ENCODE results near the gene RGS3.

The RGS3 gene

DNA sequence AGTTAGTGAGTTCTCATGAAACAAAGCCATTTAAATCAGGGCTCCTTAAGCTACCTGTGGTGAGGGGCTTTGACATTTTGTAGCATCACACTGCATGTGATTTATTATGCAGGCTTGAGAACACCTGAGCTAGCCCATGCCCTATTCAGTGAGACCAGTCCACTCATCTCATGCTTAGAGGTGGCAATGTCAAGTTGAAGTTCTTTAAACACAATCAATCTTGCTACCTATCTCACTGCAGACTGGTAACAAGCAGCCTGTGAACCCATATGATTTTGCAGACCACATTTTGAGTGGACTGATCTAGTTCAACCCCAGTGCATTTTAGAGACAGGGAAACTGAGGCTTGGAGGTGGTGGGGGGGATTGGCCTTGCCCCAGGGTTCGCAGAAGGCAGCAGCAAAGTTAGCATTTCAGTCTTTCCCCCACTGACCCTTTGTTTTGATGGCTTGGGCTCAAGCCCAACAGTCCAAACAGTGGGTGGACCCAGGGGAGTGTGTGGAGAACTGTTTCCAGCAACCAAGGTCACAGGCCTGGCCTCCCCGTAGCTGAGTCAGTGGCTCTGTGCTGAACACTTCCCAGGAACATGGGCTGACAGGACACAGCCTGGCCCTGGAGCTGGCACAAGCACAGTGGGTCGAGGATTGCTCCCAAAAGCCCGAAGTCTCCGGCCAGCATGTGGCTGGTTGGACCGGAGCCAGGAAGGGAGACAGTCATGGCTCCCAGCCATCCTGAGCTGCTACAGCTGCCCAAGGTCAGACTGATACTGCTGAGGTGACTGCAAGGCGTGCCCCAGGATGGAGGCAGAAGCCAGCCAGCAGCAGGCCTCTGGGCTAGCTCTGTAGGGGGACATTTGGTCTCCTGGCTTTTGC is 95.3 kb downstream of the RGS3 start:
- DNase-seq = no peak

DNA sequence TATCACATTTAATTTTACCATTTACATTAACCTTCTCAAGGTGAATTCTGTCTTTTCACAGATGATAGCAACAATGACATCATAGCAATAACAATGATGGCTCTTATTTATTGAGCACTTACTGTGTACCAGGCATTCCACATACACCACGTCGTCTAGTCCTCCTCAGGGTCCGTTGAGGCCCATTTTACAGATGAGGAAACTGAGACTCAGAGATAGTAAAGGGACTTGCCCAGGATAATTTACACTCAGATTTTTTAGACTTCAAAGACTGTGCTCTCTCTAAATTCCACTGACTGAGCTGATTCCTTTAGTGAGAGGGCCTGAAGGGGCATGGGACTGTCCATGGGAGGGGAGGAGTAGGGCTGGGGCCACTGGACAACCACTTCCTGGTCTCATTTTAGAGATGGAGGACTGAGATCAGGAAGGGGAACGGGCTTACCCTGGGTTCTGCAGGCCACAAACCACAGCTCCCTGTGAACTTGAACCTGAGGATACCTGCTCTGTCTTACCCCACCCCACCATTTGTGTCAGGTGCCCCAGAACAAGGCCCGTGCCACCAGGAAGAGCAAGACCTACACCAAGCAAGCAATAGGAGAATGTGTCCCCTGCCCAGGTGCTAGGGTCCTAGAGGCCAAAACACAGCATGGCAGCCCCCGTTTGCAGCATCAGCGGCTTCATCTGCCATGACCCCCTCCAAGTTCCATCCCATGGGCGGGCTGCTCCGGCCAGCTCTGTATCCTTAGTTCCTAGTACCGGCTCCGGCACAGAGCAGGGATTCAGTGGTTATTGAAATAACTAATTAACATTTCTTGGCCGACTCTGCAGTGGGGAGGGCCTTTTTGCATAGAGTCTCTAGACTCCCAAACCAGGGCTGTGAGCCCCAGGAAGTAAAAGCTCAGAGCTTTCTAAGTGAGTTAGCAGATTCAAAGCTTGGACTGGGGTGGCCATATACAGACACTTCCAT is 96.6 kb downstream of the RGS3 start:
- DNase-seq = no peak

DNA sequence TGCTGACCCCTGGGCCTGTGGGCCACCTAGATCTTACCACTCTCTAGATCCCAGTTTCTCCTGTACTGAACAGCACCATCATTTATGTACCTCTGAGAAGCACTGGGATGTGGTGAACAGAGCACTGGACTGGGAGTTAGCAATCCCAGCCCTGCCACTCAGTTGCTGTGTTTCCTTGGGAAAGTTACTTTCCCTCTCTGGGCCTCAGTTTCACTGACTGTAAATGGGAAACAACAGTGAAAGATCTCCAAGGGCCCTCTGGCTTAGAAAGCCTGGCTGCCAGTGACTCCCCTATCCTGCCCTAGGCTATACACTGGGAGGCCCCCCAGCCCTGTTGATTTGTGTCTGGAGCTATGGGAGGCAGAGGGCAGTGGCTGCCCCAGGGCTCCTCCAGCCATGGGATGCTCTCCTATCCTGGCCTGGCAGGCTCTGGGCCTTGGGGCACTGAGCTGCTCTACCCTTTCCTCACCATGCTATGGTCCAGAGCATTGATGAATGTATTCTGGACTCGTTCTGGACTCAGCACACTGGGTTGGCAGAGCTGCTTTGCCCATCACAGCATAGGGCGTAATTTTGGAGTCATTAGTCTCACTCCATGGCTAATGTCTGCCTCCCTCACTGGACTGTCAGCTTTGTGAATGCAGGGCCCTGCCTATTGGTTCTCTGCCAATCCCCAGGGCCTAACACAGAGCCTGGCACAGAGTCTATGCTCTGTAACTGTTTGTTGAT is 99.3 kb downstream of the RGS3 start:
- no peak for DNase-seq

DNA sequence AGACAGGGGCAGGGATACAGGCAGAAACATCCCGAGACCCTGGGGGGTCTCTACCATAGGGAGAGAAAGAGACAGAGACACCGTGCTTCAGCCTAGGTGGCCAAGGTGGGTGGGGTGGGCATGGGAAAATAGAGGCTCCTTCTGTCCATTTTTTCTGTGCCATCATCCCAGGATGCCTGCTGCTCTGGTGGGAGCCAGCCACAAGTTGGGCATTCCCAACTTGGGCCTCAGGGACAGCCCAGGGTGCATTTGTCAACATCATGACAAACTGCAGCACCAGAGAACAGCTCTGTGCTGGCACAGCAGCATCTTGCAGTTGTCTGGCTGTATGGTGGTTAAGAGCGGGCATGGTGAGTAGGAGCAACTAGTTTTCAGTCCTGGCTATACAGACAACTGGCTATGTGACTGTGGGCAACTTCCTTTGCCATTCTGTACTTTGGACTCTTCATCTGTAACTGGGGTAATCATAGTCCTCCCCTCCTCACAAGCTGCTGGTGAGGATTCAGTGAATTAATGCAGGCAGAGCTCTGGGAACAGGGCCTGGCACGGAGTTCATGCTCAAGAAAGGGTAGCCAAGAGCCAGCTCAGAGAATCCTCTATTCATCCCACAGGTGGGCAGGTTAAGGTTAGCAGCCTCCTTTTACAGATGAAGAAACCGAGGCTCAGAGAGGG is 100.4 kb downstream of the RGS3 start:
- no peak for DNase-seq

DNA sequence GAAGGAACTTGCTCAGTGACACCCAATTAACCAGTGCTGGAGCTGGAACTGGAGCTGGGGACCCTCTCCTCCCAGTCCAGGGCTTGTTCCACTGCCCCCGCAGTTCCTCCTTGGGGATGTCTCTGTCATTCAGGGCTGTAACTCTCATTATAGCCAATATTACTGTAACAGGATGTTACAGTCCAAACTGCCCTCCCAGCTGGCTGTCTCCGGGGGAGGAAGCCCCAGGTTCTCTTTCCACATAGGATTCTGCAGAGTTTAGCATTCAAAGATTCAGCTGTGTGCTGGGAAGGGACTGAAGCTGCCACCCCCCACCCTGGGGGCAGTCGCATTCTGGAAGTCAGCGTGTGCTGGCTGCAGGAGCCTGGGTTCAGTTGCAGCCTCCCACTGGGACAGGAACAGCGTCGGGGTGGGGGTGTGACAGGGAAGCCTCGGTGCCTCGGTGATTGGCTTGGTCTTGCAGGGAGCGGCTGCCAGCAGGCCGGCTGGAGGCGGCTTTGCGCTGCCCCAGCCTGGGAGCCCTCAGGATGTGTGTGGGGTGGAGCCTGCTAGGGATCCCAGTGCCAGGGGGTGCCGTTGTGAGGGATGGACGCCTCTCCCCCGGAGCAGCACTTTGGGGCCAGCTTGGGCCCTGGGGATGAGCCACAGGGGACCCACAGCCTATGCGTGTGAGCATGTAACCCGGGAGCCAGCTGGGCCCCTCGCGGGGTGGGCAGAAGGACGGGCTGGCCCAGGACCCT is 101.1 kb downstream of the RGS3 start:
- DNase-seq = no peak

DNA sequence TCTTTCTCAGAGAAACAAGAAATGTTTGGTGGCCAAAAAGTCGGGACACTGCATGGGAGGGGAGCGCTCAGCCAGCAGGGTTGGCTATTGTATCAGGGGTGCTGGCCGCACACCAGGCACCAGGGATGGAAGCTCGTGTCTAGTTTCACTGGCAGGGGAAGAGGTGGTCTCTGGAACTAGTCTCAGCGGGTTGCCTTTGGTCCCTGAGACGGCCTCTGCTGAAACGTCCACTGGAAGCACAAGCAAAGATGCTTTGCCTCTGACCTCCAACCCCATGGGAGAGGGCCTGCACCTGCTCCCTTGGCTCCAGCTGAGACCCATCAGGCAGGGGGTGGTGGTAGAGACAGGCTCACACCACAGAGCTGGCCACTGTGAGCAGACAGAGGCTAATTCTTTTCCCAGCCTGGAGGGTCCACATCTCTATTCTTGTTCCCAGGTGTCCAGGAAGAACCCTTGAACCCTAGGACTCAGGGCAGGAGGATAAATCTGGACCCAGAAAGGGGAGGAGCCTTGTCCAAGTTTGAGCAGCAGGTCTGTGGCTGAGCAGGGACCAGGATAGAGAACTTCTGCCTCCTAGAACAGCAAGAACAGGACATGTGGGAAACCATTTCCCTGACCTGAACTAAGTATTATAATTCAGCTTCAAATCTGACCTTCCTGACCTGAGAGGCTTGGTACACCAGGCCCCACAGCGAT is 102.6 kb downstream of the RGS3 start:
- no peak for DNase-seq

DNA sequence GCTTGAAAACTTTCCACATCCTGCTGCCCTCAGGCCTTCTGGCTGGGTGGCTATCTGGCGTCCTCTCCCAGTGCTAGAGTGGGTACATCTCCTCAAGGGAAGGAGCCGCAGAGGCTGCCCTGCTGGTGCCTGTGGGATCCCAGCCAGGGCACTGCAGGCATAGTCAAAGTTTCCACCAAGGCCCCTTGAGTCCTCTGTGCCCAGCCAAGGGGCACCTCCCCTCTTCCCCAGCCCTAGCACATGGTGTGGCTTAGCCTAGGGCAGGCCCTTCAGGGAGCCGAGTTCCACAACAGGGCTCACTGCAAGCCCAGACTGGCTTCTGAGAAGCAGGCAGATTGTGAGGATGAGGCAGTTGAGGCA is 103.2 kb downstream of the RGS3 start:
- no peak for DNase-seq

DNA sequence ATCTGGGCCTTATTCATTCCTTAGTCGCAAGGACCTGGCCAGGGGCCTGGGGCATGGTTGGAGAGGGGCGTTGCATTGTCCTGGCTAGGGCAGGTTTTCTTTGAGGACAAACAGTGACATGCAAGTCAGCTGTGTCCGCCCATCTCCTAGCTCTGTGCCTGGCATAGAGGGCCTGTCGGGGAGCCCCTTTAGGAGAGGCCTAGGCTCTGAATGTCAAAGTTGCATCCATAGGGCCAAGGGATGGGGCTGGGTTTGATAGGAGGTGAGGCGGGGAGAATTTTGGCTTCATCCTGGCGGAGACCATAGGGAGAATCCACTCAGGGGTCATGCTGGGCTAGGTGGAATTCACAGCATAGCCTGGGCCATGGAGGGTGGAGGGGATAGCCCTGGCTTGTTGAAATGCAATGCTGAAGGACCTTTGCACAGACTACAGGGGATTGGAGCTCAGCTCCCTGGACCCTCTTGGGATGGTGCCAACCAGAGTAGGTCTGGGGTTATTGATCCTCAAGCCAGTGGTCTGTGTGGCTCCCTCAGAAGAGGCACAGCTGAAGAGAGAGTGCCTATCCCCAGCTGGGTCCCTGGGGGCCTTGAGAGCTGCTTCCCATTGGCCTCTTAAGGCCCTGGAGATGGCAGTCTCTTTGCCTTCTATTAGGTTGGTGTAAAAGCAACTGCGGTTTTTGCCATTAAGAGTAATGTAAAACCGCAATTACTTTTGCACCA is 104.0 kb downstream of the RGS3 start:
- DNase-seq = no peak

DNA sequence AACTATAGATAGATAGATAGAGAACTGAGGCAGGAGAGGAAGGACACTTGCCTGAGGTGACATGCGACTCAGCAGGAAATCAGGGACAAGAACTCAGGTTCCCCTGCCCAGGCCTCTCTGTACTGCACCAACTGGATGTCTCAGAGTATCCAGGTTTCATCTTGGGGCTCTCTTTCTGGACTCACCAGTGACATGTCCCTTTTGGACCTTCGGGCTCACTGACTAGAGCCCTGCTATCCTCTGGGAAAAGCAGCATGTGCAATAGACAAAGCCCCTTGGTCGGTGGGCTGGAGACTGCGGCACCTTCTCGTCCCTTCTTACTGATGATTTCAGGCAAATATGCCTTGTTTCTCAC is 104.5 kb downstream of the RGS3 start:
- peak; percentile 6 for DNase-seq

DNA sequence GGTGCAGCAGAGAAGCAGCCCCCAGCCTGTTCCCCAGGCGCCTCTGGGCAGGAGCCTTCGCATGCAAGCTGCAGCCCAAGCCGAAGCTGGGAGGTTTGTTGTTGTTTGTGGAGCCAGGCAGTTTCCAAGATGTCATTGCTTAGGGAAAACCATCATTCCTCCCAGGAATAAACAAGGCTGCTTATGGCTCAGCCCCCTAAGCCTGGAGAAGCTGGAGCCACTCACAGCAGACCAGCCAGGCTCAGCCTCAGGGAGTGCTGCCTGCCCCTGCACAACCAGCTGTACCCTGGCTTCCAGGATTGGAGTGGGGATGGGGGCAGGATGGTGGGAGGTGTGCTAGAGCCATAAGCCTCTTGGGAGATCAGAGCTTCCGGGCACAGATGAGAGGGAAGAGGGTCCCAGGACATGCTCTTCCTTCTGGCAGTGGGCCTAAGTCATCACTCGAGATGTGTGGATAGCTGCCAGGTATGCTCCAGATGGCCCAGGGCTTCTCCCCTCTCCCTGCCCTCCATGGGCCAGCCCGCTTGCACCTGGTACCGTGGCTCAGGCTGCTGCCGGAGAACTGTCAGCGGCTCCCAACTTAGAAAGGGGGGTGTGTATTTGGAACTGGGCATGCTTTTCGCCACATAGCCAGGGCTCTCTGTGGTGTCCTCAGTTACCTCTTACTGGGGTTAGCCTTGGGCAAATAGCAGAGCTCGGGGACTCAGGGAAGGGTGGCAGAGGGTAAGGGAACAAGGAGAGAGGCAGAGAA is 105.2 kb downstream of the RGS3 start:
- DNase-seq = peak; percentile 21

DNA sequence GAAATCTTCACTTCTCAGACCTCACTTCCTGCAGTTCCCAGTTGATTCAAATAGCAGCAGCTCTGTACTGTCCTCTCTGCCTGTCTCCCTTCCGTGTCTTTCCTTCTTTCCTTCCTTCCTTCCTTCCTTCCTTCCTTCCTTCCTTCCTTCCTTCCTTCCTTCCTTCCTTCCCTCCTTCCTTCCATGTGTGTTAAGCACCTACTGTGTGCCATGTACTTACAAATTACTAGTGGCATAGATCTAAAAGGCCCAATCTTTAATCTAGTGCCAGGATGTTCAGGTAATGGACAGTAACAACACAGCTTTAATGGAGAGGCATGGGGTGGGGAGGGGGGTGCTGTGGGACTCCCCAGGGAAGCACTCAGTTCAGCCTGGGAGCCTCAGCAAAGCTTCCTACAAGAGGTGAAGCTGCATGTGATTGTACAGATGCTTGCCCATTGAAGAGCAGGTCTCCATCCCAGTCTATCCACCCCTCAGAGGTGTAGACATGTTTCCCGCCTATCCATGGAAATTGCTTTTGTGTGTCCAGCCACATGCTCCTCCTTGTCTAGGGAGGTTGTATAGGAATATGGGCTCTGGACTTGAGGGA is 106.0 kb downstream of the RGS3 start:
- DNase-seq = no peak

DNA sequence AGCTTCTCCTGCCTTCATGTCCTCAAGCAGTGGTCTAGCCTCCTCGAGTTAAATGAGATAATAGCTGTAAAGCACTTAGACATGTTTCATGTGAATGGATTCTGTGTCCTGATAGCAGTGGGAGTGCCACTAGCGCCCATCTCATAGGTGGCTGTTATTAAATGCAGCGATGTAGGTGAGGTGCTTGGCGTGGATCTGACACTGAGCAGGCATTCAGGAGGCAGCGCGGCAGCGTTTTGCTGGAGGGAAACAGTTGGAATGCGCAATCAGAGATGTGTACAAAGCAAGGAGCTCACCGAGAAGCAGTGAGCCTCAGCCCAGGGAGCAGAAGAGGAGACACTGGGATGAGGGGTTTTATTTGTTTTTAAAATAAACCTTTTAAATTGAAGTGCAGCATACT is 106.6 kb downstream of the RGS3 start:
- peak; percentile 11 for DNase-seq

DNA sequence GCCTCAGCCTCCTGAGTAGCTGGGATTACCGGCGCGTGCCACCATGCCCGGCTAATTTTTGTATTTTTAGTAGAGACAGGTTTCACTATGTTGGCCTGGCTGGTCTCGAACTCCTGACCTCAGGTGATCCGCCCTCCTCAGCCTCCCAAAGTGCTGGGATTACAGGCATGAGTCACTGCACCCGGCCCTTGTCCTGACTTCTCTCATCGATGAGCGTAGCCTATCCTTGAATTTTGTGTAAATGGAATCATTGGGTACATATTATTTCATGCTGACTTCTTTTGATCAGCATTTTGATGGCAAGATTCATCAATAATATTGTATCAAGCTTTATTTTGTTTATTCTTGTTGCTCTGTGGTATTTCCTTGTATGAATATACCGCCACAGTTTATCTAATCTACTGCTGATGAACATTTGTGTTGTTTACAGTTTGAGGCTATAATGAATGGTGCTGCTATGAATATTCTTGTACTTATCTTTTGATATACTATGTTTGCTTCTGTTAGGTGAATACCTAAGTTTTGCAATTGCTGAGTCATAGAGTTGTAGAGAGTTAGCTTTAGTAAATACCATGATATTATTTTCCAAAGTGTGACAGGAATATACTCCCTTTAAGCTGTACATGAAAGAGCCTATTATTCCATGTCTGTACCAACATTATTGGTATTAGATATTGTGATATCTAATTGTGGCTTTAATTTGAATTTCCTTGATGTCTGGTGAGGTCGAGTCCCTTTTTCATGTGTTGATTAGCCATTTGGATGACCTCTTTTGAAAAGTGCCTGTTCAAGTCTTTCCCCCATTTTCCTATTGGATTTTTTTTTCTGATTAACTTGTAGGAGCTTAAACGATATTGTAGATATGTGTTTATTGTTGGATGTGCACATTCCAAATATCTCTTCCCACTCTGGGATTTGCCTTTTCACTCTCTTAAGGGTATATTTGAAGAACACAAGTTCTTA is 107.5 kb downstream of the RGS3 start:
- no peak for DNase-seq

DNA sequence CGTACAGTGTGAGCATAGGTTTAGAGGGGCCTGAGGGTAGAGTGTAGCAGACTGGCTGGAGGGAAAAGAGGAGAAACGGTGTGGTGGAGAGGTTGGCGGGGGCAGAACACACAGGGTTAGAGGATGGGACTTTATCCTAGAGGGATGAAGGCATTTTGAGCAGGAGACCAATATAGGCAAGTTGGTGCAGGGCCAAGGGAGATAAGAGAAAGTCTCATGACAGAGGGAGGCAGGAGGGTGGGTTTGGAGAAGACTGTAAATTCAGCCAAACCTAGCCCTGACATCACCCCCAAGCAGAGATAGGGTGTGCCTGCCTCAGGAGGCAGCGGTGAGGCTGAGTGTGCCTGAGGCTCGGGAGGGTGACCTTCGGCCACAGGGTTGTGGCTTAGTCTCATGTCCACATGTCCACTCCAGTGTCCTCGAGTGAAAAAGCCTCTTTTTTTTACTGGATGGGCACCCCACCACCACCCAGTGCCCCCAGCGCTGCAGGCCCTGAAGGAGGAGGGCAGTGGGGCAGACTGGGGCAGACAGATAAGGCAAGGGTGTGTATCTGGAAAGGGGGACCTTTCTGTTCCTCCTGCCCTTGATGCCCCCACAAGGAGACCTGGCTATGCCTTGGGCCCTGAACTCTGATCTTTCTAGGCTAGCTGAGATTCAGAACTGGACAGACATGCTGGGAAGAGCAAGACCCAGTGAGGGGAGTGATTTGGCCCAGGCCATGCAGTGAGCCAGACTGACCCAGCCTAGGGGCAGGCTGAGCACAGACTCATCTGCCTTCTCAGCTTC is 108.7 kb downstream of the RGS3 start:
- DNase-seq = no peak

DNA sequence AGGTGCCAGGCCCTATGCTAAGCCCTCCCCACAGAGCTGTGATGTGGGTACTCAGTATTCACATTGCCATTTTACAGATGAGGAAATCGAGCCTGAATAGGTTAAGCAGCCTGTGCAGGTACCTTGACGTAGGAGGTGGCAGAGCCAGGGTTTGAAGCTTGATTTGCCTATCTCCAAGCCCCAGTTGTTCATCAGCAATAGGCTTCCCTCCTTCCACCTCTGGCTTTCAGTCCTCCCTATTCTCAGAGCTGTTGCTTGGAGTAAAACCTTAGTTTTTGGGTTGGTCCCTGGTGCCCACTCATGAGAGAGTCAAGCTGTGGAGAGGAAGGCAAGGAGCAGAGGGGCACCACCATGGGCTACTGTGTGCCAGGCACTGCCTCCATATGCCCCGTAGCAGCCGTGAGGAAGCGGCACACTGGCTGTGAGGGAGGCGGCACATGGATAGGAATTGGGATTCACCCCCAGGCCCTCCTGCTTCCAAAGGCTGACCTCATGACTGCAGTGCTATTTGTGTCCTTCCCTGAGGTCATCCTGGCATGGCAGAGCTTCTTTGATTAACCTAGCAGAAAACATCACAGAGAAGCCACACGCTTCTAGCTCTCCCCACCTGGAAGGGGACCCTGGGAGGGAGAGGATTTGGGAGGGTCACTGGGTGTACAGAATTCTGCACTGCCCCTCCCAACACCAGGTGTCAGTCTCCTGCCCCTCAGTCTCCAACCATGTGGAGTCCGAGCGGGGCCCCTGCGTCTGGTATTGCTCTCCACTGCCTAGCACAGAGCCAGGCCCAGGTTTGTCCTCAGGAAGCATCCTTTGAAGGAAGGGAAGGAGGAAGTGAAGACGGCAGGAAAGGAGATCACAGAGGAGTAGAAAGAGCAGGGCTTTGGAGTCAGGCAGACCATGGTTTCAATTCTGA is 109.8 kb downstream of the RGS3 start:
- no peak for DNase-seq

DNA sequence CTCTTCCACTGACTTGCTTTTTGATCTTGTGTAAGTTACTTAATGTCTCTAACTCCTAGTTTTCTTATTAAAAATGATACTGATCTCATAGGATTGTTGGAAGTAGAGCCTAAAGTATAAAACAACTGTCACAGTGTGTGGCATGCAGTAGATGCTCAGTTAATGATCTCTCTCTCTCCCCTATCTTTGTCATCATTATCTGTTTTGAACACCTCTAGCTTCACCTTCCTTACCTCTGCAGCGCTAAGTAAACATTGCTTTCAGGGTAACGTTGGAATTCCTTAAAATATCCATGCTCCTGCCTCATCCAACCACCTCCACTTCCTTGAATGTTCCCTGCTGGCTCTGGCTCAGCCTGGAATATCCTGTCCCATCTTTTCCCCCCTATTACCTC is 110.4 kb downstream of the RGS3 start:
- no peak for DNase-seq
